HepG2 (cell line): Measurements from ENCODE around the gene COASY. TPM values are rescaled to one million over a fixed set of nuclear protein-coding genes. Genes with fewer than 3 reads are reported as not detected.
A peak's percentile ranks its signal among the peaks of the same experiment; 100 is the strongest.

Experiments
- CEBPG ChIP-seq: IDR thresholded peaks from 2 replicates; pipeline ENCODE4 v1.6.1; 2016
- GATA4 ChIP-seq: sonication (generic); IDR thresholded peaks from 2 replicates; pipeline ENCODE4 v1.6.1; 2016; ENCODE audit warnings: antibody characterized with exemption, low read depth, borderline replicate concordance
- HOXA3 ChIP-seq: sonication (generic); formaldehyde crosslinking; IDR thresholded peaks from 2 replicates; pipeline ENCODE4 v1.5.0; 2020; ENCODE audit warnings: missing genetic modification reagents
- NCOA5 ChIP-seq: sonication (generic); formaldehyde crosslinking; IDR thresholded peaks from 2 replicates; pipeline ENCODE4 v1.4.0; 2020; ENCODE audit warnings: missing genetic modification reagents
- NPAS2 ChIP-seq: sonication (generic); formaldehyde crosslinking; IDR thresholded peaks from 2 replicates; pipeline ENCODE4 v1.8.0; 2022; ENCODE audit warnings: mild to moderate bottlenecking, missing genetic modification reagents, borderline replicate concordance
- PAWR ChIP-seq: sonication (generic); formaldehyde crosslinking; IDR thresholded peaks from 2 replicates; pipeline ENCODE4 v1.4.0; 2020; ENCODE audit warnings: missing genetic modification reagents, mild to moderate bottlenecking, borderline replicate concordance
- PRPF4 ChIP-seq: fragments of 200-400 bp; formaldehyde crosslinking; IDR thresholded peaks from 2 replicates; pipeline ENCODE4 v1.6.1; 2016; ENCODE audit warnings: low read length, low read depth; ENCODE audit not compliant: poor library complexity, severe bottlenecking
- SAFB2 ChIP-seq: sonication (generic); formaldehyde crosslinking; IDR thresholded peaks from 2 replicates; pipeline ENCODE4 v1.5.1; 2020; ENCODE audit warnings: missing genetic modification reagents, low read depth, mild to moderate bottlenecking, borderline replicate concordance
- SIN3A ChIP-seq: IDR thresholded peaks from 2 replicates; pipeline ENCODE4 v1.6.1; 2011; ENCODE audit warnings: low read depth, mild to moderate bottlenecking, control low read depth, low read length, borderline replicate concordance
- TBL1XR1 ChIP-seq: fragments of 150-350 bp; IDR thresholded peaks from 2 replicates; pipeline ENCODE4 v1.6.1; 2014; ENCODE audit warnings: borderline replicate concordance, low read length; ENCODE audit not compliant: partially characterized antibody
- ZBTB20 ChIP-seq: sonication (generic); formaldehyde crosslinking; IDR thresholded peaks from 2 replicates; pipeline ENCODE4 v1.8.1; 2023; ENCODE audit warnings: missing genetic modification reagents, low read depth, mild to moderate bottlenecking, borderline replicate concordance
- ZFP62 ChIP-seq: sonication (generic); formaldehyde crosslinking; IDR thresholded peaks from 2 replicates; pipeline ENCODE4 v1.4.0; 2020; ENCODE audit warnings: missing genetic modification reagents
- ZNF138 ChIP-seq: sonication (generic); formaldehyde crosslinking; IDR thresholded peaks from 2 replicates; pipeline ENCODE4 v1.5.0; 2020; ENCODE audit warnings: mild to moderate bottlenecking, low read depth, missing genetic modification reagents
- ZNF326 ChIP-seq: sonication (generic); formaldehyde crosslinking; IDR thresholded peaks from 2 replicates; pipeline ENCODE4 v1.4.0; 2020; ENCODE audit warnings: missing genetic modification reagents, borderline replicate concordance
- ZNF383 ChIP-seq: sonication (generic); formaldehyde crosslinking; IDR thresholded peaks from 2 replicates; pipeline ENCODE4 v1.4.0; 2020; ENCODE audit warnings: missing genetic modification reagents, mild to moderate bottlenecking, borderline replicate concordance
- ZNF430 ChIP-seq: sonication (generic); formaldehyde crosslinking; IDR thresholded peaks from 2 replicates; pipeline ENCODE4 v1.9.0; 2021; ENCODE audit warnings: mild to moderate bottlenecking, missing genetic modification reagents
- ZNF446 ChIP-seq: sonication (generic); formaldehyde crosslinking; IDR thresholded peaks from 2 replicates; pipeline ENCODE4 v1.5.0; 2020; ENCODE audit warnings: mild to moderate bottlenecking, missing genetic modification reagents
- ZNF460 ChIP-seq: sonication (generic); formaldehyde crosslinking; IDR thresholded peaks from 2 replicates; pipeline ENCODE4 v1.5.1; 2020; ENCODE audit warnings: missing genetic modification reagents, mild to moderate bottlenecking, borderline replicate concordance
- ZNF562 ChIP-seq: sonication (generic); formaldehyde crosslinking; IDR thresholded peaks from 2 replicates; pipeline ENCODE4 v1.8.0; 2022; ENCODE audit warnings: missing genetic modification reagents, borderline replicate concordance
- ZNF607 ChIP-seq: sonication (generic); formaldehyde crosslinking; IDR thresholded peaks from 2 replicates; pipeline ENCODE4 v1.5.1; 2020; ENCODE audit warnings: missing genetic modification reagents, mild to moderate bottlenecking, borderline replicate concordance
- ZNF720 ChIP-seq: sonication (generic); formaldehyde crosslinking; IDR thresholded peaks from 2 replicates; pipeline ENCODE4 v1.4.0; 2020; ENCODE audit warnings: missing genetic modification reagents
- ZNF768 ChIP-seq: sonication (generic); formaldehyde crosslinking; IDR thresholded peaks from 2 replicates; pipeline ENCODE4 v1.4.0; 2020; ENCODE audit warnings: missing genetic modification reagents
- ZNF776 ChIP-seq: sonication (generic); formaldehyde crosslinking; IDR thresholded peaks from 2 replicates; pipeline ENCODE4 v1.4.0; 2020; ENCODE audit warnings: mild to moderate bottlenecking, missing genetic modification reagents
- ZNF781 ChIP-seq: sonication (generic); formaldehyde crosslinking; IDR thresholded peaks from 2 replicates; pipeline ENCODE4 v1.5.1; 2020; ENCODE audit warnings: borderline replicate concordance, mild to moderate bottlenecking, missing genetic modification reagents; ENCODE audit errors: not compliant biosample characterization
- ZNF790 ChIP-seq: sonication (generic); formaldehyde crosslinking; IDR thresholded peaks from 2 replicates; pipeline ENCODE4 v1.8.0; 2022; ENCODE audit warnings: missing genetic modification reagents, mild to moderate bottlenecking, borderline replicate concordance
- ZNF816 ChIP-seq: sonication (generic); formaldehyde crosslinking; IDR thresholded peaks from 2 replicates; pipeline ENCODE4 v1.8.0; 2022; ENCODE audit warnings: missing genetic modification reagents, mild to moderate bottlenecking, borderline replicate concordance
- polyA plus RNA-seq, 8 experiments: library from polyadenylated mRNA; depleted of rRNA in 3 of 8; stranded (reverse) in 7 of 8; unstranded in 1 of 8; fragments of >200 nt; fragmentation: Illumina TruSeq in 4 of 8; extraction: Trizol in 4 of 8; gene quantifications; 2 replicates each; pipeline versions ENCODE4 v1.2.1 to v1.2.3, GENCODE V29; 2011 to 2016; ENCODE audit warnings: low read depth in 4 of 8, missing spikeins in 1 of 8, mixed read lengths in 1 of 8; ENCODE audit not compliant: insufficient read depth in 1 of 8
- total RNA-seq, 5 experiments: library from RNA; depleted of rRNA; stranded (reverse); fragments of >200 nt; fragmentation: Illumina TruSeq; extraction: Trizol; gene quantifications; 2 replicates each; pipeline ENCODE4 v1.2.3, GENCODE V29; 2016; ENCODE audit warnings: low read depth in 1 of 5
- TF ChIP-seq, protein P1 (sequence below): sonication (generic); formaldehyde crosslinking; IDR thresholded peaks from 2 replicates; pipeline ENCODE4 v1.8.0; 2022; ENCODE audit warnings: mild to moderate bottlenecking, missing genetic modification reagents; ENCODE audit not compliant: insufficient replicate concordance
- TF ChIP-seq, protein P2 (sequence below): IDR thresholded peaks from 2 replicates; pipeline ENCODE4 v1.6.1; 2016; ENCODE audit warnings: missing genetic modification reagents, missing compliant biosample characterization
- TF ChIP-seq, protein P3 (sequence below): sonication (generic); formaldehyde crosslinking; IDR thresholded peaks from 2 replicates; pipeline ENCODE4 v1.5.0; 2020; ENCODE audit warnings: mild to moderate bottlenecking, low read depth, missing genetic modification reagents, borderline replicate concordance

COASY gene
- total and polyA plus RNA-seq, 2 of the 13 experiments (the other 11 are each of a cell fraction or from before 2014, with no cell fraction given), result 90.7 to 125 TPM

DNA sequence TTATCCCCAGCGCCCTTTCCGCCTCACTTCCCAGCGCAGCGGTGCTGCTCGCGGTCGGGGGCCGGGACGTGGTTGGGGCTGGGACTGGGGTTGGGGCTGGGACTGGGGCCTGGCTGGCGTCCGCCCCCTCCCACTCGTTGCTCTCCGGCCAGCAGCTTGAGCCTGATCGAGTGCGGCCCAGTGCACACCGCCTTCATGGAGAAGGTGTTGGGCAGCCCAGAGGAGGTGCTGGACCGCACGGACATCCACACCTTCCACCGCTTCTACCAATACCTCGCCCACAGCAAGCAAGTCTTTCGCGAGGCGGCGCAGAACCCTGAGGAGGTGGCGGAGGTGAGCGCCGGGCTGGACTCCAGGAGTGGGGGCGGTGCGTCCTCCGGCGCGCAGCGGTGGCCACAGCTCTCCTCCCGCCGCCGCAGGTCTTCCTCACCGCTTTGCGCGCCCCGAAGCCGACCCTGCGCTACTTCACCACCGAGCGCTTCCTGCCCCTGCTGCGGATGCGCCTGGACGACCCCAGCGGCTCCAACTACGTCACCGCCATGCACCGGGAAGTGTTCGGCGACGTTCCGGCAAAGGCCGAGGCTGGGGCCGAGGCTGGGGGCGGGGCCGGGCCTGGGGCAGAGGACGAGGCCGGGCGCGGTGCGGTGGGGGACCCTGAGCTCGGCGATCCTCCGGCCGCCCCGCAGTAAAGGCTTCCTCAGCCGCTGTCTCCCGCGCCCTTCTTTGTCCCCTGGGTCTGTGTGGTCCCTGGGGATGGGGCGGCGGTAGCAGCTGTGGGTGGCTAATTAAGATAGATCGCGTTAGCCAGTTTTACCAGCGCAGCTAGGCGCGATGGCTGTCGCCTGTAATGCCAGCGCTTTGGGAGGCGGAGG lies 7.5 kb upstream of the COASY start (continued):
- peak; percentile 89 for TF ChIP-seq ZNF138
- TF ChIP-seq TBL1XR1, result no peak
- peak; percentile 92 for TF ChIP-seq ZNF430
- TF ChIP-seq ZNF816 (CRISPR knock-in tag), result peak; percentile 53
- no peak for TF ChIP-seq NCOA5 (CRISPR knock-in tag)
- peak; percentile 66 for TF ChIP-seq ZNF607 (CRISPR knock-in tag)
- TF ChIP-seq ZNF781 (CRISPR knock-in tag), result peak; percentile 74
- TF ChIP-seq GATA4, result no peak
- TF ChIP-seq ZNF326 (CRISPR knock-in tag), result no peak
- peak; percentile 90; the same call in 1 of the 2 replicates for TF ChIP-seq ZNF446 (CRISPR knock-in tag)
- peak; percentile 98 for TF ChIP-seq HOXA3 (CRISPR knock-in tag)
- TF ChIP-seq, protein P1, sequence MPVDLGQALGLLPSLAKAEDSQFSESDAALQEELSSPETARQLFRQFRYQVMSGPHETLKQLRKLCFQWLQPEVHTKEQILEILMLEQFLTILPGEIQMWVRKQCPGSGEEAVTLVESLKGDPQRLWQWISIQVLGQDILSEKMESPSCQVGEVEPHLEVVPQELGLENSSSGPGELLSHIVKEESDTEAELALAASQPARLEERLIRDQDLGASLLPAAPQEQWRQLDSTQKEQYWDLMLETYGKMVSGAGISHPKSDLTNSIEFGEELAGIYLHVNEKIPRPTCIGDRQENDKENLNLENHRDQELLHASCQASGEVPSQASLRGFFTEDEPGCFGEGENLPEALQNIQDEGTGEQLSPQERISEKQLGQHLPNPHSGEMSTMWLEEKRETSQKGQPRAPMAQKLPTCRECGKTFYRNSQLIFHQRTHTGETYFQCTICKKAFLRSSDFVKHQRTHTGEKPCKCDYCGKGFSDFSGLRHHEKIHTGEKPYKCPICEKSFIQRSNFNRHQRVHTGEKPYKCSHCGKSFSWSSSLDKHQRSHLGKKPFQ, result no peak
- TF ChIP-seq PRPF4, result no peak
- TF ChIP-seq, protein P2, sequence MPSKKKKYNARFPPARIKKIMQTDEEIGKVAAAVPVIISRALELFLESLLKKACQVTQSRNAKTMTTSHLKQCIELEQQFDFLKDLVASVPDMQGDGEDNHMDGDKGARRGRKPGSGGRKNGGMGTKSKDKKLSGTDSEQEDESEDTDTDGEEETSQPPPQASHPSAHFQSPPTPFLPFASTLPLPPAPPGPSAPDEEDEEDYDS, result peak; percentile 91
- peak; percentile 30; the same call in 1 of the 2 replicates for TF ChIP-seq ZNF460
- TF ChIP-seq, protein P3, sequence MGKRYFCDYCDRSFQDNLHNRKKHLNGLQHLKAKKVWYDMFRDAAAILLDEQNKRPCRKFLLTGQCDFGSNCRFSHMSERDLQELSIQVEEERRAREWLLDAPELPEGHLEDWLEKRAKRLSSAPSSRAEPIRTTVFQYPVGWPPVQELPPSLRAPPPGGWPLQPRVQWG (CRISPR knock-in tag), result no peak
- TF ChIP-seq ZNF790, result 0 out of 2 replicates have a peak, but pooled peaks have one; percentile 42
- no peak for TF ChIP-seq NPAS2 (CRISPR knock-in tag)
- no peak for TF ChIP-seq ZFP62
- no peak for TF ChIP-seq ZNF720 (CRISPR knock-in tag)
- TF ChIP-seq CEBPG (CRISPR knock-in tag), result peak; percentile 46
- TF ChIP-seq PAWR (CRISPR knock-in tag), result no peak
- no peak for TF ChIP-seq ZNF562
- peak; percentile 8 for TF ChIP-seq ZNF768 (CRISPR knock-in tag)
- TF ChIP-seq ZNF776 (CRISPR knock-in tag), result peak; percentile 89; the same call in 1 of the 2 replicates
- TF ChIP-seq ZNF383 (CRISPR knock-in tag), result no peak
- no peak for TF ChIP-seq ZBTB20 (CRISPR knock-in tag)
- TF ChIP-seq SAFB2, result peak; percentile 83
- peak; percentile 89; the same call in 1 of the 2 replicates for TF ChIP-seq SIN3A
